GM12878 (cell line): Measurements from ENCODE around the gene FAM234B. TPM values are rescaled to one million over a fixed set of nuclear protein-coding genes. Genes with fewer than 3 reads are reported as not detected.

ENCODE experiments used
- ATAC-seq: fragments of 200-7000 bp; cut with Tn5 transposase; 3 replicates; pipeline ENCODE4 v1.9.1; 2020; ENCODE audit warnings: mild to moderate bottlenecking, moderate library complexity
- BruUV-seq: library from RNA; stranded (reverse); fragments of 400-500 nt; replicated peaks from 2 replicates; lab custom pipeline; 2021; lab: Mats Ljungman, UMichigan
- CTCF ChIA-PET: fragments of 300-600 bp; sonication (Branson Sonifier 250); formaldehyde crosslinking; extraction: SDS; loops from one replicate; lab custom pipeline; 2021; ENCODE audit warnings: inconsistent platforms; lab: Yijun Ruan, JAX
- POLR2A ChIA-PET: fragments of 350-600 bp; formaldehyde crosslinking; extraction: SDS; loops from one replicate; lab custom pipeline; 2021; ENCODE audit warnings: inconsistent platforms; lab: Charles Lee
- RAD21 ChIA-PET: fragments of 300-600 bp; sonication (Branson Sonifier 250); formaldehyde crosslinking; loops from one replicate; lab custom pipeline; 2023; ENCODE audit warnings: antibody characterized with exemption; ENCODE audit not compliant: unreplicated experiment; lab: Charles Lee
- SMC1A ChIA-PET: fragments of 300-600 bp; sonication (Branson Sonifier 250); formaldehyde crosslinking; loops from one replicate; lab custom pipeline; 2023; ENCODE audit not compliant: unreplicated experiment, uncharacterized antibody; lab: Charles Lee
- DNase-seq: peaks from one replicate; pipeline ENCODE4 v3.0.0-alpha.2; 2011; ENCODE audit warnings: low read depth, low spot score
- FAIRE-seq: peaks from 3 replicates; lab custom pipeline; 2011; peaks lifted over from hg19 to GRCh38; lab: Jason Lieb, UNC
- H2AFZ ChIP-seq: 2 replicates; pipeline ENCODE4 v1.6.0; 2011; ENCODE audit warnings: low read depth, low read length, control low read depth; ENCODE audit not compliant: control insufficient read depth
- H3K27ac ChIP-seq: 2 replicates; pipeline ENCODE4 v1.5.1; 2011; ENCODE audit warnings: control low read depth; ENCODE audit not compliant: control insufficient read depth, insufficient read depth
- H3K27me3 ChIP-seq, 2 experiments: replicated peaks in 1 of 2; 2 replicates each; pipeline versions ENCODE4 v1.6.0 to v1.6.1; 2011; ENCODE audit warnings: low read length in 1 of 2; ENCODE audit not compliant: control insufficient read depth in 2 of 2, insufficient read depth in 2 of 2
- H3K36me3 ChIP-seq, 2 experiments: 2 replicates each; pipeline ENCODE4 v1.5.1; 2011; ENCODE audit warnings: low read length in 1 of 2; ENCODE audit not compliant: control insufficient read depth in 2 of 2, insufficient read depth in 2 of 2
- H3K4me1 ChIP-seq: 2 replicates; pipeline ENCODE4 v1.6.1; 2011; ENCODE audit warnings: mild to moderate bottlenecking, low read length, moderate library complexity, mixed read lengths; ENCODE audit not compliant: control insufficient read depth, insufficient read depth
- H3K4me2 ChIP-seq: 2 replicates; pipeline ENCODE4 v1.6.0; 2011; ENCODE audit warnings: control low read depth; ENCODE audit not compliant: control insufficient read depth, insufficient read depth
- H3K4me3 ChIP-seq: fragments of 200-600 bp; sonication (generic); 2 replicates; pipeline ENCODE4 v1.5.1; 2016
- H3K79me2 ChIP-seq: 2 replicates; pipeline ENCODE4 v1.6.0; 2011; ENCODE audit warnings: low read length; ENCODE audit not compliant: control insufficient read depth, insufficient read depth
- H3K9ac ChIP-seq: 2 replicates; pipeline ENCODE4 v1.8.0; 2011; ENCODE audit warnings: low read length, control low read depth, mixed read lengths; ENCODE audit not compliant: control insufficient read depth, insufficient read depth
- H3K9me3 ChIP-seq: replicated peaks from 3 replicates; pipeline ENCODE4 v1.5.1; 2011; ENCODE audit warnings: mild to moderate bottlenecking, low read length; ENCODE audit not compliant: control insufficient read depth, insufficient read depth
- H4K20me1 ChIP-seq: 2 replicates; pipeline ENCODE4 v1.6.0; 2011; ENCODE audit not compliant: control insufficient read depth, insufficient read depth
- ATF2 ChIP-seq: IDR thresholded peaks from 2 replicates; pipeline ENCODE4 v1.6.1; 2012; ENCODE audit warnings: low read length, inconsistent platforms
- CEBPB ChIP-seq, 2 experiments: fragments of 150-350 bp in 1 of 2; IDR thresholded peaks; 2 replicates each; pipeline ENCODE4 v1.6.1; 2012 to 2014; ENCODE audit warnings: low read depth in 2 of 2, low read length in 2 of 2, borderline replicate concordance in 1 of 2, inconsistent platforms in 1 of 2
- CHD1 ChIP-seq: IDR thresholded peaks from 2 replicates; pipeline ENCODE4 v1.6.1; 2012; ENCODE audit warnings: low read depth, low read length, improper control_type of control experiment
- CREM ChIP-seq: IDR thresholded peaks from 2 replicates; pipeline ENCODE4 v1.6.1; 2014; ENCODE audit warnings: antibody characterized with exemption, low read depth
- E4F1 ChIP-seq: fragments of 450-650 bp; IDR thresholded peaks from 2 replicates; pipeline ENCODE4 v1.6.1; 2018; ENCODE audit warnings: borderline replicate concordance, mild to moderate bottlenecking; ENCODE audit not compliant: partially characterized antibody
- GATAD2B ChIP-seq: fragments of 450-650 bp; conservative IDR thresholded peaks from 2 replicates; pipeline ENCODE4 v1.6.1; 2017; ENCODE audit warnings: low read depth, mild to moderate bottlenecking, moderate library complexity
- IKZF2 ChIP-seq, 2 experiments: fragments of 450-650 bp; IDR thresholded peaks; 2 replicates each; pipeline ENCODE4 v1.6.1; 2017; ENCODE audit warnings: mild to moderate bottlenecking in 2 of 2, moderate library complexity in 2 of 2
- PBX3 ChIP-seq: IDR thresholded peaks from 2 replicates; pipeline ENCODE4 v1.6.1; 2011; ENCODE audit warnings: mild to moderate bottlenecking, low read depth, low read length, moderate library complexity; ENCODE audit not compliant: insufficient replicate concordance
- POLR2A ChIP-seq: IDR thresholded peaks from 2 replicates; pipeline ENCODE4 v1.6.1; 2011; ENCODE audit warnings: low read depth, mild to moderate bottlenecking, low read length
- POLR2AphosphoS2 ChIP-seq: IDR thresholded peaks from 2 replicates; pipeline ENCODE4 v1.6.1; 2011; ENCODE audit warnings: low read depth, mild to moderate bottlenecking, low read length, improper control_type of control experiment, moderate library complexity
- TCF7 ChIP-seq: IDR thresholded peaks from 2 replicates; pipeline ENCODE4 v1.6.1; 2014; ENCODE audit warnings: antibody characterized with exemption, borderline replicate concordance
- YBX1 ChIP-seq: fragments of 450-650 bp; IDR thresholded peaks from 2 replicates; pipeline ENCODE4 v1.6.1; 2016; ENCODE audit warnings: antibody characterized with exemption
- WGBS: methylation state at CpG from one replicate; pipeline ENCODE4 v1.1.6; 2016; ENCODE audit warnings: low lambda C conversion rate; ENCODE audit not compliant: insufficient replicate concordance, insufficient coverage; ENCODE audit errors: missing lambda C conversion rate; 5-methylcytosine and 5-hydroxymethylcytosine counted together
- in situ Hi-C: fragments of 300-500 bp; cut with MboI; formaldehyde crosslinking; loops from 9 replicates; pipeline ENCODE4 v1.14.3; 2018; ENCODE audit warnings: mixed read lengths
- intact Hi-C: fragments of 100-400 bp; cut with micrococcal nuclease; formaldehyde crosslinking; loops from one replicate; pipeline ENCODE4 v1.14.2; 2022; ENCODE audit not compliant: unreplicated experiment
- polyA plus RNA-seq, 11 experiments: library from polyadenylated mRNA; depleted of rRNA in 4 of 11; unstranded in 6 of 11; stranded (reverse) in 5 of 11; fragments of >200 nt; fragmentation: Nextera tagmentation in 4 of 11; fragmentation: Illumina TruSeq in 1 of 11; extraction: Ambion mirVana in 4 of 11; extraction: Trizol in 1 of 11; gene quantifications; 1 replicate in 1 of 11; 2 replicates in 10 of 11; pipeline versions ENCODE4 v1.2.1 to v1.2.3, GENCODE V29; 2011 to 2016; ENCODE audit warnings: inconsistent platforms in 2 of 11, missing spikeins in 2 of 11, low read depth in 1 of 11
- total RNA-seq, 4 experiments: library from RNA; depleted of rRNA in 3 of 4; stranded (reverse); fragments of >200 nt in 3 of 4; fragmentation: Illumina TruSeq in 1 of 4; extraction: Trizol in 1 of 4; gene quantifications; 2 replicates each; pipeline versions ENCODE4 v1.2.1 to v1.2.3, GENCODE V29; 2013 to 2021
- TF ChIP-seq, protein P1 (sequence below): fragments of 150-350 bp; IDR thresholded peaks from 2 replicates; pipeline ENCODE4 v1.6.1; 2016; ENCODE audit warnings: low read depth, low read length
- TF ChIP-seq, protein P2 (sequence below): IDR thresholded peaks from 2 replicates; pipeline ENCODE4 v1.6.1; 2011; ENCODE audit warnings: low read depth, low read length, improper control_type of control experiment, borderline replicate concordance

The FAM234B gene
- total and polyA plus RNA-seq, 10 of the 15 experiments (the other 5 are each of a cell fraction or from before 2014, with no cell fraction given) = 0.09 to 2.8 (median 0.18) TPM

DNA sequence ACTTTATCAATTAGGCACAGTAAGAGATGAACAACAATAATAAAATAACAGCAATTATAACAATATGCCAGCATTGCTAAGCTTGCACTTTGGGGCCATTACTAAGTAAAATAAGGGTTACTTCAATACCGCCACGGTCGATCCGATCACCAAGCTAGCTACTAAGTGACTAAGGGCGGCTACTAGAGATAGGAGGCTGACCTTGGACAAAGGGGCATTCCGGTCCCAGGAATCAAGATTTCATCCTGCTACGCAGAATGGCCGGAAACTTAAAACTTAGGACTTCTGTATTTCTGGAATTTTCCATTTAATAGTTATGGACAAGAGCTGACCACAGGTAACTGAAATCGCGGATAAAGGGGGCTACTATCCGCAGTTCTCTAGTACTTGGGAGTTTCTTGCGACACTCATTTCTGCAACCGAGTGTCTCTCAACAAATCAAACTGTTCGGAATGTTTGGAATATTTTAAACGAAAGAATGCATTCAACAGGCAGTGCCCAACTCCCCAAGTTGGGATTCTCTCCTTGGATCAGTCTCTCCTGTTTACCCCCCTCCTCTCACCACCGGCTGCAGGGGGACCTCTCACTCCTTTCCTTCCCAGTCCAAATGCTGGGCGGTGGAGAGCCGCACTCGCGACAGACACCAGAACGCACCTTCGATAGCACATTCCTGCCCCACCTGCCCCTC lies 44.8 kb upstream of the FAM234B start:
- no peak for TF ChIP-seq CHD1
- TF ChIP-seq POLR2AphosphoS2 = no peak
- no peak for TF ChIP-seq ATF2
- no peak for TF ChIP-seq CREM
- no peak for TF ChIP-seq E4F1
- TF ChIP-seq CEBPB (IDR thresholded peaks at IDR 0.05; ENCODE audit: borderline replicate concordance in 1 of 2, low read depth in 2 of 2, low read length in 2 of 2) = no peak
- TF ChIP-seq YBX1 = no peak
- TF ChIP-seq, protein P1, sequence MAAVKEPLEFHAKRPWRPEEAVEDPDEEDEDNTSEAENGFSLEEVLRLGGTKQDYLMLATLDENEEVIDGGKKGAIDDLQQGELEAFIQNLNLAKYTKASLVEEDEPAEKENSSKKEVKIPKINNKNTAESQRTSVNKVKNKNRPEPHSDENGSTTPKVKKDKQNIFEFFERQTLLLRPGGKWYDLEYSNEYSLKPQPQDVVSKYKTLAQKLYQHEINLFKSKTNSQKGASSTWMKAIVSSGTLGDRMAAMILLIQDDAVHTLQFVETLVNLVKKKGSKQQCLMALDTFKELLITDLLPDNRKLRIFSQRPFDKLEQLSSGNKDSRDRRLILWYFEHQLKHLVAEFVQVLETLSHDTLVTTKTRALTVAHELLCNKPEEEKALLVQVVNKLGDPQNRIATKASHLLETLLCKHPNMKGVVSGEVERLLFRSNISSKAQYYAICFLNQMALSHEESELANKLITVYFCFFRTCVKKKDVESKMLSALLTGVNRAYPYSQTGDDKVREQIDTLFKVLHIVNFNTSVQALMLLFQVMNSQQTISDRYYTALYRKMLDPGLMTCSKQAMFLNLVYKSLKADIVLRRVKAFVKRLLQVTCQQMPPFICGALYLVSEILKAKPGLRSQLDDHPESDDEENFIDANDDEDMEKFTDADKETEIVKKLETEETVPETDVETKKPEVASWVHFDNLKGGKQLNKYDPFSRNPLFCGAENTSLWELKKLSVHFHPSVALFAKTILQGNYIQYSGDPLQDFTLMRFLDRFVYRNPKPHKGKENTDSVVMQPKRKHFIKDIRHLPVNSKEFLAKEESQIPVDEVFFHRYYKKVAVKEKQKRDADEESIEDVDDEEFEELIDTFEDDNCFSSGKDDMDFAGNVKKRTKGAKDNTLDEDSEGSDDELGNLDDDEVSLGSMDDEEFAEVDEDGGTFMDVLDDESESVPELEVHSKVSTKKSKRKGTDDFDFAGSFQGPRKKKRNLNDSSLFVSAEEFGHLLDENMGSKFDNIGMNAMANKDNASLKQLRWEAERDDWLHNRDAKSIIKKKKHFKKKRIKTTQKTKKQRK = no peak
- TF ChIP-seq GATAD2B = no peak
- no peak for TF ChIP-seq IKZF2 (IDR thresholded peaks at IDR 0.05)
- no peak for TF ChIP-seq TCF7
- TF ChIP-seq POLR2A = no peak
- TF ChIP-seq, protein P2, sequence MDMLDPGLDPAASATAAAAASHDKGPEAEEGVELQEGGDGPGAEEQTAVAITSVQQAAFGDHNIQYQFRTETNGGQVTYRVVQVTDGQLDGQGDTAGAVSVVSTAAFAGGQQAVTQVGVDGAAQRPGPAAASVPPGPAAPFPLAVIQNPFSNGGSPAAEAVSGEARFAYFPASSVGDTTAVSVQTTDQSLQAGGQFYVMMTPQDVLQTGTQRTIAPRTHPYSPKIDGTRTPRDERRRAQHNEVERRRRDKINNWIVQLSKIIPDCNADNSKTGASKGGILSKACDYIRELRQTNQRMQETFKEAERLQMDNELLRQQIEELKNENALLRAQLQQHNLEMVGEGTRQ = no peak
- no peak for TF ChIP-seq PBX3
- TF ChIP-seq, all 136 proteins: peak for 0
- no TSS peak for BruUV-seq
- ATAC-seq = no peak
- POLR2A ChIA-PET = no interaction called here
- in situ Hi-C loops (no loop called here), intact Hi-C loops (no loop called here)
- H3K9me3 ChIP-seq = no peaks in the 10 kb centered on the region; the same call in 2 of the 3 replicates
- H3K9ac ChIP-seq = no peak overlapping the region
- H4K20me1 ChIP-seq = no peaks in the 10 kb centered on the region; the same call in 1 of the 2 replicates
- CTCF ChIA-PET = no interaction called here
- WGBS = 84% methylated on average over 22 of the region's 22 CpGs
- peak overlapping the region; percentile 71 for H3K4me2 ChIP-seq
- DNase-seq = no peak
- SMC1A ChIA-PET = interaction anchor here (0.7 kb wide), 1 partner anchor 212 kb away, joined by 3 read pairs; no protein-coding TSS in a partner anchor
- peak overlapping the region; percentile 54; the same call in 1 of the 2 replicates for H3K4me3 ChIP-seq
- no peaks in the 10 kb centered on the region for H3K36me3 ChIP-seq
- peak overlapping the region; percentile 59 for H2AFZ ChIP-seq
- FAIRE-seq = no peak
- H3K27ac ChIP-seq = no peak overlapping the region
- H3K79me2 ChIP-seq = no peaks in the 10 kb centered on the region
- peaks cover 12 to 15% of the 10 kb centered on the region in 2 experiments for H3K27me3 ChIP-seq
- peaks cover 8% of the 10 kb centered on the region for H3K4me1 ChIP-seq
- RAD21 ChIA-PET = no interaction called here
